ENCODE data around the gene CNN1.

DNA sequence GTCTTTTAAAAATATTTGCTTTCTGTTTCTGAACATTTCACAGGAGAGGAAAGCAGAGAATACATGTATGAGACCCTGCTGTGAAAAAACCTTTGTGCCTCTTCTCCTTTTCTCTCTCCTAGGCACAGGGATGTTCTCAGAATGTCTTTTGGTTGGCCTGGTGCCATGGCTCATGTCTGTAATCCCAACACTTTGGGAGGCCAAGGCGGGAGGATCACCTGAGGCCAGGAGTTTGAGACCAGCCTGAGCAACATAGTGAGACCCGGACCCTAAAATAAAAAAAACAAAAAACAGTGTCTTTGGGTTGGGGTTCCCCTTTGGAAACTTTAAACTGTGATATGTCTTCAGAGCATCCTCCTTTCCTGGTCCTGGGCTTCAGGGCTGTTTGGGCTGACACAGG lies 60.1 kb downstream of the CNN1 start:
- TF ChIP-seq CTCF (IDR thresholded peaks at IDR 0.05) (no peak), POLR2A (IDR thresholded peaks at IDR 0.05) (no peak), POLR2AphosphoS5 (IDR thresholded peaks at IDR 0.05) (no peak)

Measured in sigmoid colon (tissue), 4 donors.